ENCODE measurements around the gene MAP6. TPM values are rescaled to one million over a fixed set of nuclear protein-coding genes. Genes with fewer than 3 reads are reported as not detected.

MAP6 gene
- total RNA-seq, 1 experiment from 2014 or later = not detected

- Histone ChIP-seq H3K9me2 (ENCODE audit: insufficient read depth) (no peaks in the 10 kb centered on the region), H4K20me1 (ENCODE audit: insufficient read depth) (no peaks in the 10 kb centered on the region), H3K9me3 (ENCODE audit: control insufficient read depth in 1 of 2, insufficient read depth in 1 of 2, low read depth in 1 of 2, low read length in 2 of 2) (no peaks in the 10 kb centered on the region), H3K36me3 (ENCODE audit: control insufficient read depth in 1 of 2, insufficient read depth in 2 of 2, low read length in 2 of 2) (no peaks in the 10 kb centered on the region), H3K4me3 (replicated peaks in 1 of 2; ENCODE audit: low read depth in 1 of 2, low read length in 2 of 2) (no peak overlapping the region), H3K4me2 (ENCODE audit: low read length) (no peak overlapping the region), H3K79me2 (ENCODE audit: insufficient read depth, low read length) (no peaks in the 10 kb centered on the region), H3K4me1 (ENCODE audit: control insufficient read depth in 1 of 2, insufficient read depth in 2 of 2, low read length in 2 of 2) (peaks cover under 1 to 10% of the 10 kb centered on the region in 2 experiments; a peak in 2 of 4 replicates), H3K27me3 (ENCODE audit: insufficient read depth, low read length) (no peaks in the 10 kb centered on the region), H3K27ac (ENCODE audit: low read depth, low read length) (no peak overlapping the region), H2AFZ (ENCODE audit: low read depth, low read length, poor library complexity, severe bottlenecking) (no peak overlapping the region), H3K9ac (ENCODE audit: low read length) (no peak overlapping the region)
- TF ChIP-seq MAX (IDR thresholded peaks at IDR 0.05) = no peak
- no peak for TF ChIP-seq TCF7L2 (IDR thresholded peaks at IDR 0.05; ENCODE audit: borderline replicate concordance, extremely low read depth, insufficient read depth, insufficient read length)
- TF ChIP-seq ZFX (IDR thresholded peaks at IDR 0.05) = no peak
- TF ChIP-seq RAD21 (IDR thresholded peaks at IDR 0.05; ENCODE audit: low read depth) = no peak
- RAD21 ChIA-PET (ENCODE audit: low non-redundant PET in 1 of 2, low total read pairs in 2 of 2, uncharacterized antibody in 2 of 2, unreplicated experiment in 2 of 2) = no interaction called here
- intact Hi-C loops (cut with micrococcal nuclease) = no loop called here
- DNase-seq (ENCODE audit: low read depth, low spot score) = no peak
- CTCF ChIA-PET = no interaction called here
- no peak for ATAC-seq
- no TSS peak for BruUV-seq (replicated peaks)
- POLR2A ChIA-PET = no interaction called here
Measured at GRCh38 chr11:75700940-75701339, 32.1 kb upstream of the MAP6 start.

GRCh38 chr11:75697906-75698581 is 29.2 kb upstream of the MAP6 start:
- Histone ChIP-seq H4K20me1 (ENCODE audit: insufficient read depth) (no peaks in the 10 kb centered on the region), H3K9ac (ENCODE audit: low read length) (no peak overlapping the region), H3K27me3 (ENCODE audit: insufficient read depth, low read length) (no peaks in the 10 kb centered on the region), H3K36me3 (ENCODE audit: control insufficient read depth in 1 of 2, insufficient read depth in 2 of 2, low read length in 2 of 2) (no peaks in the 10 kb centered on the region), H3K4me2 (ENCODE audit: low read length) (no peak overlapping the region), H3K9me3 (ENCODE audit: control insufficient read depth in 1 of 2, insufficient read depth in 1 of 2, low read depth in 1 of 2, low read length in 2 of 2) (no peaks in the 10 kb centered on the region), H2AFZ (ENCODE audit: low read depth, low read length, poor library complexity, severe bottlenecking) (no peak overlapping the region), H3K27ac (ENCODE audit: low read depth, low read length) (no peak overlapping the region), H3K9me2 (ENCODE audit: insufficient read depth) (no peaks in the 10 kb centered on the region), H3K79me2 (ENCODE audit: insufficient read depth, low read length) (no peaks in the 10 kb centered on the region), H3K4me3 (replicated peaks in 1 of 2; ENCODE audit: low read depth in 1 of 2, low read length in 2 of 2) (no peak overlapping the region), H3K4me1 (ENCODE audit: control insufficient read depth in 1 of 2, insufficient read depth in 2 of 2, low read length in 2 of 2) (peaks cover 0 to 6% of the 10 kb centered on the region in 2 experiments; a peak in 1 of 4 replicates)
- ATAC-seq (no peak), DNase-seq (ENCODE audit: low read depth, low spot score) (no peak)
- no TSS peak for BruUV-seq (replicated peaks)
- POLR2A ChIA-PET = no interaction called here
- CTCF ChIA-PET = interaction anchor here (1.7 kb wide), 1 partner anchor 8 kb away, joined by 7 read pairs; no protein-coding TSS in a partner anchor
- TF ChIP-seq POLR2AphosphoS5 (IDR thresholded peaks at IDR 0.05; ENCODE audit: low read depth, low read length) (no peak), SP1 (IDR thresholded peaks at IDR 0.05; ENCODE audit: low read depth) (no peak), EZH2phosphoT487 (IDR thresholded peaks at IDR 0.05; ENCODE audit: borderline replicate concordance) (no peak), ZNF274 (IDR thresholded peaks at IDR 0.05; ENCODE audit: low read depth, low read length) (no peak), MAX (IDR thresholded peaks at IDR 0.05) (no peak), RAD21 (IDR thresholded peaks at IDR 0.05; ENCODE audit: low read depth) (no peak), REST (IDR thresholded peaks at IDR 0.05; ENCODE audit: low read depth) (no peak)
- intact Hi-C loops (cut with micrococcal nuclease) = no loop called here
- RAD21 ChIA-PET (ENCODE audit: low non-redundant PET in 1 of 2, low total read pairs in 2 of 2, uncharacterized antibody in 2 of 2, unreplicated experiment in 2 of 2) = no interaction called here
